BLaER1 (cell line): ENCODE data around the gene SLC25A11.
"Not testable (repeated sequence)": the region's sequence is repeated elsewhere in the genome, so short reads cannot be mapped to it uniquely, and the experiment has no call there.

Experiments used
- H3K27ac ChIP-seq: shearing (Covaris generic); formaldehyde crosslinking; 2 replicates; pipeline ENCODE4 v1.8.1; 2022
- H3K27me3 ChIP-seq: shearing (Covaris generic); formaldehyde crosslinking; 2 replicates; pipeline ENCODE4 v1.8.1; 2022
- H3K36me3 ChIP-seq: shearing (Covaris generic); formaldehyde crosslinking; 2 replicates; pipeline ENCODE4 v1.8.1; 2022
- H3K4me1 ChIP-seq: shearing (Covaris generic); formaldehyde crosslinking; 2 replicates; pipeline ENCODE4 v1.8.1; 2022
- H3K4me2 ChIP-seq: shearing (Covaris generic); formaldehyde crosslinking; 2 replicates; pipeline ENCODE4 v1.8.1; 2022
- H3K4me3 ChIP-seq: shearing (Covaris generic); formaldehyde crosslinking; 2 replicates; pipeline ENCODE4 v1.8.1; 2022
- H3K9ac ChIP-seq: shearing (Covaris generic); formaldehyde crosslinking; 2 replicates; pipeline ENCODE4 v1.8.1; 2022
- H3K9me3 ChIP-seq: shearing (Covaris generic); formaldehyde crosslinking; 2 replicates; pipeline ENCODE4 v1.8.1; 2022
- H4K20me1 ChIP-seq: shearing (Covaris generic); formaldehyde crosslinking; 2 replicates; pipeline ENCODE4 v1.8.1; 2022
- Cebpa-rat ChIP-seq: shearing (Covaris generic); IDR thresholded peaks from 2 replicates; pipeline ENCODE4 v1.8.1; 2022

SLC25A11 gene

GRCh38 chr17:4921320-4921719, 18.5 kb downstream of the SLC25A11 start:
- Histone ChIP-seq H3K4me1 (no peaks in the 10 kb centered on the region), H3K27ac (no peak overlapping the region), H3K36me3 (0 out of 2 replicates have a peak, but pooled peaks cover under 1% of the 10 kb centered on the region)

GRCh38 chr17:4920351-4921048, 19.3 kb downstream of the SLC25A11 start:
- no peaks in the 10 kb centered on the region for H3K4me1 ChIP-seq
- TF ChIP-seq Cebpa-rat: no peak
- H4K20me1 ChIP-seq: no peaks in the 10 kb centered on the region

More at GRCh38 chr17:4921320-4921719, 18.5 kb downstream of the SLC25A11 start:
- Histone ChIP-seq H4K20me1 (no peaks in the 10 kb centered on the region), H3K27me3 (no peaks in the 10 kb centered on the region), H3K4me2 (no peak overlapping the region), H3K9ac (no peak overlapping the region), H3K9me3 (no peaks in the 10 kb centered on the region), H3K4me3 (no peak overlapping the region)
- TF ChIP-seq Cebpa-rat: no peak

GRCh38 chr17:4919511-4920047, 20.3 kb downstream of the SLC25A11 start:
- no peak for TF ChIP-seq Cebpa-rat
- no peak overlapping the region for H3K9ac ChIP-seq
- H3K9me3 ChIP-seq: no peaks in the 10 kb centered on the region
- H3K4me3 ChIP-seq: no peak overlapping the region
- H3K4me1 ChIP-seq: no peaks in the 10 kb centered on the region
- H4K20me1 ChIP-seq: no peaks in the 10 kb centered on the region
- no peaks in the 10 kb centered on the region for H3K36me3 ChIP-seq
- no peak overlapping the region for H3K4me2 ChIP-seq
- H3K27me3 ChIP-seq: no peaks in the 10 kb centered on the region
- no peak overlapping the region for H3K27ac ChIP-seq

More at GRCh38 chr17:4920351-4921048, 19.3 kb downstream of the SLC25A11 start:
- Histone ChIP-seq H3K36me3 (no peaks in the 10 kb centered on the region), H3K27me3 (no peaks in the 10 kb centered on the region), H3K4me2 (no peak overlapping the region), H3K4me3 (no peak overlapping the region), H3K9me3 (no peaks in the 10 kb centered on the region), H3K9ac (no peak overlapping the region), H3K27ac (no peak overlapping the region)

GRCh38 chr17:4914551-4914950, 25.3 kb downstream of the SLC25A11 start:
- H3K27me3 ChIP-seq, H4K20me1 ChIP-seq, H3K27ac ChIP-seq, H3K4me2 ChIP-seq, H3K9ac ChIP-seq, H3K9me3 ChIP-seq, H3K36me3 ChIP-seq, H3K4me3 ChIP-seq: not testable (repeated sequence)
- H3K4me1 ChIP-seq: peaks cover 12% of the 10 kb centered on the region

- Histone ChIP-seq H3K4me1 (peaks cover 17% of the 10 kb centered on the region), H4K20me1 (no peaks in the 10 kb centered on the region), H3K4me3 (no peak overlapping the region), H3K9ac (no peak overlapping the region), H3K9me3 (no peaks in the 10 kb centered on the region), H3K27ac (no peak overlapping the region), H3K4me2 (no peak overlapping the region), H3K36me3 (no peaks in the 10 kb centered on the region), H3K27me3 (no peaks in the 10 kb centered on the region)
- TF ChIP-seq Cebpa-rat: no peak
These were observed 25.9 kb downstream of the SLC25A11 start for GRCh38 chr17:4913994-4914393.

- no peaks in the 10 kb centered on the region for H3K9me3 ChIP-seq
- H3K4me3 ChIP-seq: no peak overlapping the region
- no peaks in the 10 kb centered on the region for H3K36me3 ChIP-seq
- peak overlapping the region; percentile 56 for H3K27ac ChIP-seq
- no peaks in the 10 kb centered on the region for H3K27me3 ChIP-seq
- peak overlapping the region; percentile 21; the same call in 1 of the 2 replicates for H3K9ac ChIP-seq
- H3K4me2 ChIP-seq: peak overlapping the region; percentile 52
- TF ChIP-seq Cebpa-rat: no peak
- H4K20me1 ChIP-seq: no peaks in the 10 kb centered on the region
- H3K4me1 ChIP-seq: peaks cover 30% of the 10 kb centered on the region
These were observed 30.9 kb downstream of the SLC25A11 start for GRCh38 chr17:4908711-4909496.

GRCh38 chr17:4908301-4908700, 31.5 kb downstream of the SLC25A11 start:
- H3K4me1 ChIP-seq: peaks cover 34% of the 10 kb centered on the region
- H3K4me3 ChIP-seq: no peak overlapping the region
- TF ChIP-seq Cebpa-rat: no peak
- no peaks in the 10 kb centered on the region for H3K27me3 ChIP-seq
- peak overlapping the region; percentile 21; the same call in 1 of the 2 replicates for H3K9ac ChIP-seq
- peak overlapping the region; percentile 13 for H3K27ac ChIP-seq
- H4K20me1 ChIP-seq: no peaks in the 10 kb centered on the region
- H3K4me2 ChIP-seq: peak overlapping the region; percentile 52
- H3K9me3 ChIP-seq: no peaks in the 10 kb centered on the region
- H3K36me3 ChIP-seq: no peaks in the 10 kb centered on the region

- H3K4me2 ChIP-seq, H3K9ac ChIP-seq, H4K20me1 ChIP-seq, H3K36me3 ChIP-seq, H3K27me3 ChIP-seq, H3K27ac ChIP-seq, H3K9me3 ChIP-seq, H3K4me3 ChIP-seq: not testable (repeated sequence)
- H3K4me1 ChIP-seq: peaks cover 42% of the 10 kb centered on the region
These were observed 33.2 kb downstream of the SLC25A11 start for GRCh38 chr17:4906642-4907041.

GRCh38 chr17:4903051-4903818, 36.6 kb downstream of the SLC25A11 start, which contains the start of gene CHRNE:
Gene CHRNE, minus strand, starts transcription at chr17:4903098. Its CDS starts 35 bp downstream, at chr17:4903063.
- Histone ChIP-seq H4K20me1 (no peaks in the 10 kb centered on the region), H3K9ac (peak within 1 kb of the TSS; percentile 57; the same call in 1 of the 2 replicates), H3K27ac (peak within 1 kb of the TSS; percentile 40; the same call in 1 of the 2 replicates)

More at GRCh38 chr17:4903051-4903818, 36.6 kb downstream of the SLC25A11 start, which contains the start of gene CHRNE:
- Histone ChIP-seq H3K36me3 (no peaks in the 10 kb centered on the region), H3K4me2 (peak within 1 kb of the TSS; percentile 83), H3K4me1 (peaks cover 55% of the 10 kb centered on the region), H3K4me3 (peak within 1 kb of the TSS; percentile 45; the same call in 1 of the 2 replicates), H3K27me3 (peaks cover 33% of the 10 kb centered on the region), H3K9me3 (no peaks in the 10 kb centered on the region)
- no peak for TF ChIP-seq Cebpa-rat
